ENCODE measurements around the gene EDN3. TPM values are rescaled to one million over a fixed set of nuclear protein-coding genes. Genes with fewer than 3 reads are reported as not detected.

The EDN3 gene
- total and polyA plus RNA-seq, 2 of the 8 experiments (the other 6 are each of a cell fraction or from before 2014, with no cell fraction given): 0.17 to 0.38 TPM

DNA sequence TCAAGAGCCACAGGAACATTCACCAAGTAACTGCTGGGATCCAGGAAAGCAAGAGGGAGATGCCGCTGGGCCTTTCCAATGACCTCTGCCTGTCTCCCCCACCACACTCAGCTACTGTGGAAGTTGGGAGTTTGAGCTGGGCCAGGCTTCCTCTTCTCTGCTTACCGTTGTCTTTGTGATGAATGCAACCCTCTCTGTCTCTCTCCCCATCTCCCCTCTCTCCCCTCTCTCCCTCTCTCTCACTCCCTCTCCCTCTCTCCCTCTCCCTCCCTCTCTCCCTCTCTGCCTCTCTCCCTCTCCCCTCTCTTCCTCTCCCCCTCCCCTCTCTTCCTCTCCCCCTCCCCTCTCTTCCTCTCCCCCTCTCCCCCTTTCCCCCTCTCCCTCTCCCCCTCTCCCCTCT, 54.8 kb downstream of the EDN3 start:
- Histone ChIP-seq H2AK5ac (ENCODE audit: low read depth, low read length) (no peak overlapping the region), H2AFZ (ENCODE audit: low read length) (no peak overlapping the region), H3K9me3 (ENCODE audit: insufficient read depth in 2 of 2, low read depth in 1 of 2, low read length in 1 of 2) (no peaks in the 10 kb centered on the region), H4K91ac (replicated peaks; ENCODE audit: insufficient read length, low read length) (no peak overlapping the region), H3K56ac (replicated peaks; ENCODE audit: insufficient read length, low read depth, low read length) (no peak overlapping the region), H2BK5ac (ENCODE audit: low read depth, low read length) (no peak overlapping the region), H4K5ac (ENCODE audit: insufficient read length, low read depth, low read length) (no peak overlapping the region), H3K14ac (ENCODE audit: insufficient read length) (no peak overlapping the region), H3K4ac (replicated peaks; ENCODE audit: insufficient read length, low read depth, low read length) (no peak overlapping the region), H2BK20ac (ENCODE audit: low read length) (no peak overlapping the region), H3K23me2 (ENCODE audit: low read depth, low read length) (no peaks in the 10 kb centered on the region; the same call in 1 of the 2 replicates), H3K18ac (ENCODE audit: extremely low read depth, low read length) (no peak overlapping the region; the same call in 1 of the 2 replicates), H2BK15ac (ENCODE audit: low read length) (no peak overlapping the region), H3K79me2 (ENCODE audit: control insufficient read depth in 1 of 2, insufficient read depth in 2 of 2, low read length in 2 of 2) (no peaks in the 10 kb centered on the region), H3K4me3 (ENCODE audit: extremely low read depth in 1 of 4, insufficient read depth in 2 of 4, low read depth in 3 of 4, low read length in 4 of 4) (no peak overlapping the region), H3K4me2 (ENCODE audit: insufficient read depth in 1 of 2, low read depth in 2 of 2, low read length in 2 of 2) (no peak overlapping the region), H4K8ac (ENCODE audit: extremely low read depth, insufficient read depth, low read length) (no peak overlapping the region), H3K79me1 (ENCODE audit: low read depth, low read length) (no peaks in the 10 kb centered on the region), H3K36me3 (ENCODE audit: control insufficient read depth in 2 of 4, insufficient read depth in 4 of 4, low read length in 3 of 4) (no peaks in the 10 kb centered on the region), H2BK12ac (ENCODE audit: low read depth, low read length) (no peak overlapping the region), H3K27ac (ENCODE audit: low read depth, low read length) (no peak overlapping the region; the same call in 1 of the 2 replicates), H3K23ac (ENCODE audit: insufficient read length) (no peak overlapping the region), H4K20me1 (replicated peaks in 1 of 2; ENCODE audit: control insufficient read depth in 1 of 2, insufficient read depth in 2 of 2, low read length in 2 of 2) (no peaks in the 10 kb centered on the region), H2BK120ac (replicated peaks; ENCODE audit: low read depth, low read length) (no peak overlapping the region), H3K4me1 (replicated peaks in 1 of 4; ENCODE audit: control insufficient read depth in 3 of 4, insufficient read depth in 4 of 4, low read length in 3 of 4) (no peaks in the 10 kb centered on the region), H3K27me3 (replicated peaks in 1 of 4; ENCODE audit: control insufficient read depth in 3 of 4, extremely low read depth in 1 of 4, insufficient read depth in 3 of 4, low read length in 3 of 4) (no peaks in the 10 kb centered on the region), H3K9ac (replicated peaks in 1 of 4; ENCODE audit: extremely low read depth in 1 of 4, low read depth in 3 of 4, low read length in 3 of 4) (no peak overlapping the region)
- no peak for FAIRE-seq
- POLR2A ChIA-PET (ENCODE audit: partially characterized antibody): no interaction called here
- 100% methylated on average over 1 of the region's 2 CpGs; no CpG with 5 or more reads in 1 of the 2 experiments for WGBS, 2 experiments (ENCODE audit: extremely low coverage in 1 of 2, insufficient coverage in 1 of 2, insufficient read length in 1 of 2, insufficient replicate concordance in 2 of 2, low coverage in 1 of 2, low lambda C conversion rate in 2 of 2, missing lambda C conversion rate in 1 of 2)
- CTCF ChIA-PET (ENCODE audit: partially characterized antibody): no interaction called here
- DNase-seq (ENCODE audit: low read depth in 1 of 2, low spot score in 2 of 2): no peak
- TF ChIP-seq GTF2F1 (IDR thresholded peaks at IDR 0.05; ENCODE audit: borderline replicate concordance, low read depth, low read length) (no peak), NANOG (IDR thresholded peaks at IDR 0.05; ENCODE audit: insufficient read depth, low read depth, low read length, poor library complexity, severe bottlenecking) (no peak), SP4 (IDR thresholded peaks at IDR 0.05; ENCODE audit: low read length) (no peak), SP1 (IDR thresholded peaks at IDR 0.05; ENCODE audit: low read depth, low read length) (no peak), RBBP5 (IDR thresholded peaks at IDR 0.05; ENCODE audit: borderline replicate concordance, low read depth, low read length) (no peak), PHF8 (conservative IDR thresholded peaks at IDR 0.05; ENCODE audit: low read depth, low read length) (no peak), BCL11A (IDR thresholded peaks at IDR 0.05; ENCODE audit: low read depth in 2 of 2, low read length in 2 of 2) (no peak)
